Measurements from ENCODE around the gene MAEA. TPM values are rescaled to one million over a fixed set of nuclear protein-coding genes. Genes with fewer than 3 reads are reported as not detected.

MAEA gene
- total RNA-seq, 2 donors from 2014 or later: 65.8 to 124 TPM

DNA sequence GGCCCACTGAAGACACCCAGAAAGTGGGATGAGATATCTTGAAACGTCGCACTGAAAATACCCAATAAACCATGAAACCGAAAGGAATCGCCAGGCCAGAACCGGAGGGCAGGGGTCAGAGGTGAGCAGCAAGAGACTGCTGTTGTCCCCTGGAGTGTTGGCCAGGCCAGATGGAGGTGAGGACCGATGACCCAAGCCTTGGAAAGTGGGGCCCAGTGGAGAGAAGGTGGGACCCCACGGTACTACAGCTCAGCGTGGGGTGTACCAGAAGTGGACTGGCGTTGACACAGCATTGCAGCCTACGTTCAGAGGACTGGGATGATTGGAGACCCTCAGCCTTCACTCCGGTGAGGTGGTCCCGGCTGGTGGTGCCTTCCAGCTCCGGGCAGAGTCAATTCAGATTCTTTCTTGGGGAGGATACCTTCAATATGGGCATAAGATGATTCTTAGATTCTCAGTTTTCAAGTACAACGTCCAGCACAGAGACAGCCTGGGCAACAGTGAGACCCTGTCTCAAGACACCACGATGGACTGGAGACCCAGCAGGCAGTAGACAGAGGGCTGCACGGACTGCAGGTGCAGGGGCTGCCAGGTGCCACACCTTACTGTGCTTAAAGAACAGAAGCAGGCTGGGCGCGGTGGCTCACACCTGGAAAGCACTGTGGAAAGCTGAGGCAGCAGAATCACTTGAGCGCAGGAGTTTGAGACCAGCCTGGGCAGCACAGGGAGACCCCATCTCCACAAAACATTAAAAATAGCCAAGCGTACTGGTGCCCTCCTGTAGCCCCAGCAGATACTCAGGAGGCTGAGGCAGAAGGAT is 23.3 kb downstream of the MAEA start:
- H3K9me3 ChIP-seq: no peaks in the 10 kb centered on the region
- no peak overlapping the region for H3K9ac ChIP-seq (ENCODE audit: low read depth in 2 of 2, low read length in 2 of 2)
- intact Hi-C loops (cut with DNase I): no loop called here
- no peaks in the 10 kb centered on the region for H3K27me3 ChIP-seq
- no peak overlapping the region for H3K4me3 ChIP-seq
- TF ChIP-seq, protein P1, sequence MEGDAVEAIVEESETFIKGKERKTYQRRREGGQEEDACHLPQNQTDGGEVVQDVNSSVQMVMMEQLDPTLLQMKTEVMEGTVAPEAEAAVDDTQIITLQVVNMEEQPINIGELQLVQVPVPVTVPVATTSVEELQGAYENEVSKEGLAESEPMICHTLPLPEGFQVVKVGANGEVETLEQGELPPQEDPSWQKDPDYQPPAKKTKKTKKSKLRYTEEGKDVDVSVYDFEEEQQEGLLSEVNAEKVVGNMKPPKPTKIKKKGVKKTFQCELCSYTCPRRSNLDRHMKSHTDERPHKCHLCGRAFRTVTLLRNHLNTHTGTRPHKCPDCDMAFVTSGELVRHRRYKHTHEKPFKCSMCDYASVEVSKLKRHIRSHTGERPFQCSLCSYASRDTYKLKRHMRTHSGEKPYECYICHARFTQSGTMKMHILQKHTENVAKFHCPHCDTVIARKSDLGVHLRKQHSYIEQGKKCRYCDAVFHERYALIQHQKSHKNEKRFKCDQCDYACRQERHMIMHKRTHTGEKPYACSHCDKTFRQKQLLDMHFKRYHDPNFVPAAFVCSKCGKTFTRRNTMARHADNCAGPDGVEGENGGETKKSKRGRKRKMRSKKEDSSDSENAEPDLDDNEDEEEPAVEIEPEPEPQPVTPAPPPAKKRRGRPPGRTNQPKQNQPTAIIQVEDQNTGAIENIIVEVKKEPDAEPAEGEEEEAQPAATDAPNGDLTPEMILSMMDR (IDR thresholded peaks at IDR 0.05): no peak
- no peak for DNase-seq
- H3K4me1 ChIP-seq: no peaks in the 10 kb centered on the region
- no peak overlapping the region for H3K27ac ChIP-seq
- H3K36me3 ChIP-seq: peaks cover 20% of the 10 kb centered on the region

DNA sequence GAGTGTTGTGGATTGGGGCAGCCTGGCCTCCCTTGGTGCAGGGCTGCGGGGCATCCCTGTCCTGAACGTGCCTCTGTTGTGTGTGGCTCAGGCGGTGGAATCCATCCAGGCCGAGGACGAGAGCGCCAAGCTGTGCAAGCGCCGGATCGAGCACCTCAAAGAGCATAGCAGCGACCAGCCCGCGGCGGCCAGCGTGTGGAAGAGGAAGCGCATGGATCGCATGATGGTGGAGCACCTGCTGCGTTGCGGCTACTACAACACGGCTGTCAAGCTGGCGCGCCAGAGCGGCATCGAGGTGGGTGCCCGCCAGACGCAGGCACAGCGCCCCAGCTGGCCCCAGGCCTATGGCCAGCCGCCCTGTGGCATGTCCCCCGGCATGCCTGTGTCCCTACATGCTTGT is 25.6 kb downstream of the MAEA start:
- TF ChIP-seq, protein P1 (IDR thresholded peaks at IDR 0.05): no peak
- Histone ChIP-seq H3K36me3 (peaks cover 23% of the 10 kb centered on the region), H3K9ac (ENCODE audit: low read depth in 2 of 2, low read length in 2 of 2) (no peak overlapping the region), H3K27me3 (no peaks in the 10 kb centered on the region), H3K27ac (no peak overlapping the region), H3K9me3 (no peaks in the 10 kb centered on the region), H3K4me1 (no peaks in the 10 kb centered on the region), H3K4me3 (no peak overlapping the region)
- intact Hi-C loops (cut with DNase I): no loop called here
- no peak for DNase-seq

DNA sequence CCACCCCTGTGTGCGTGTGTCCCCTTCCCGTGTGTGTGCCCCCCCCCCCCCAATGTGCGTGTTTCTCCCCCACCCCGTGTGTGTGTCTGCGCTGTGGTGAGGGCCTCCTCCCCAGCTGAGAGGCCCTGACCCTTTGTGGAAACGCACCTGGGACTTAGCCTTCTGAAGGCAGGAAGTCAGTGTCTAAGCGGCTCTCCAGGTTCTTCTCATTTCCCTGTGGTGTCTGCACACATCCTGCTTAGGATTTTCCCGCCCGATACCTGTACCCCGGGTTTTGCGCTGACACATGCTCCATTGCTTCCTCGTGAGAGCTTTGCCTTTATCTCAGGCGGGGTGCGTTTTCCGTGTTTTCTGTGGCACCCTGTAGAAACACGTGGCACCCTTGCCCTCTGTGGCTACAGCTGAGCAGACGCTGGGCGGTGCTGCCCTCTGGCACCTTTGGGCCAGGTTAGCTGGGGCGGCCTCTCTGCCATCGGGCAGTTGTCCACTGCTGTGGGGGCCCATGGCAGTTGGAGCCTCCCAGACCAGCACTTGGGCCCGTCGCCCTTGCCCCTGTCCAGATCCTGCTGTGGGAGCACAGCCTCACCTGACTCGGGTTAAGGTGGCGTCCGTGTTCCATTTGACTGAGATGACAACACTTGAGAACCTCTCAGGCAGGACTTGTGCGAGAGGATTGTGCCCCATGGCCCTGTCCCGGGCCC is 26.3 kb downstream of the MAEA start:
- Histone ChIP-seq H3K4me3 (no peak overlapping the region), H3K4me1 (no peaks in the 10 kb centered on the region), H3K9ac (ENCODE audit: low read depth in 2 of 2, low read length in 2 of 2) (no peak overlapping the region), H3K36me3 (peaks cover 23% of the 10 kb centered on the region), H3K27me3 (no peaks in the 10 kb centered on the region), H3K27ac (no peak overlapping the region), H3K9me3 (no peaks in the 10 kb centered on the region)
- no peak for DNase-seq
- TF ChIP-seq, protein P1 (IDR thresholded peaks at IDR 0.05): no peak
- intact Hi-C loops (cut with DNase I): no loop called here

DNA sequence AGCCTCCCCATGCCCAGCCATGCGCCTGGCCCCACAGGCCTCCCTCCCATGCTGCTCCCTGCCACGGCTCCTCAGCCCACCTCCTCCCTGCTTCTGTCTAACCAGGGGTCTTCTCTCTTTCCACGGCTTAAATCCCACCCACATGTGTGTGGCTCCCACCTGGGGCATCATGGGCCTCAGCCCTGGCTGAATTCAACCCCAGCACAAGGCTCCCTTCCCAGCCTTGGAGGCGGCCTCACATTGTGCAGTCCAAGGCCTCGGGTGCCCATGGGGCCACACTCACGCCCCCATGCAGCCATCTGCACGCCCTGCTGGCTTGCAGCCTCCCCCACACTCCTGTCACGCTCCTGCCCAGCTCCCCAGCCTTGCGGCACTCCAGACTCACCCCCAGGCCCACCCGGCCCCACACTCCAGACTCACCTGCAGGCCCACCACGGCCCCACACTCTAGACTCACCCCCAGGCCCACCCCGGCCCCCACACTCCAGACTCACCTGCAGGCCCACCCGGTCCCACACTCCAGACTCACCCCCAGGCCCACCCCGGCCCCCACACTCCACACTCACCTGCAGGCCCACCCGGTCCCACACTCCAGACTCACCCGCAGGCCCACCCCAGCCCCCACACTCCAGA is 27.0 kb downstream of the MAEA start:
- Histone ChIP-seq H3K9me3 (no peaks in the 10 kb centered on the region), H3K9ac (ENCODE audit: low read depth in 2 of 2, low read length in 2 of 2) (no peak overlapping the region), H3K4me1 (no peaks in the 10 kb centered on the region), H3K36me3 (peaks cover 23% of the 10 kb centered on the region), H3K27ac (no peak overlapping the region), H3K27me3 (no peaks in the 10 kb centered on the region), H3K4me3 (no peak overlapping the region)
- DNase-seq: no peak
- TF ChIP-seq, protein P1 (IDR thresholded peaks at IDR 0.05): no peak
- intact Hi-C loops (cut with DNase I): no loop called here

DNA sequence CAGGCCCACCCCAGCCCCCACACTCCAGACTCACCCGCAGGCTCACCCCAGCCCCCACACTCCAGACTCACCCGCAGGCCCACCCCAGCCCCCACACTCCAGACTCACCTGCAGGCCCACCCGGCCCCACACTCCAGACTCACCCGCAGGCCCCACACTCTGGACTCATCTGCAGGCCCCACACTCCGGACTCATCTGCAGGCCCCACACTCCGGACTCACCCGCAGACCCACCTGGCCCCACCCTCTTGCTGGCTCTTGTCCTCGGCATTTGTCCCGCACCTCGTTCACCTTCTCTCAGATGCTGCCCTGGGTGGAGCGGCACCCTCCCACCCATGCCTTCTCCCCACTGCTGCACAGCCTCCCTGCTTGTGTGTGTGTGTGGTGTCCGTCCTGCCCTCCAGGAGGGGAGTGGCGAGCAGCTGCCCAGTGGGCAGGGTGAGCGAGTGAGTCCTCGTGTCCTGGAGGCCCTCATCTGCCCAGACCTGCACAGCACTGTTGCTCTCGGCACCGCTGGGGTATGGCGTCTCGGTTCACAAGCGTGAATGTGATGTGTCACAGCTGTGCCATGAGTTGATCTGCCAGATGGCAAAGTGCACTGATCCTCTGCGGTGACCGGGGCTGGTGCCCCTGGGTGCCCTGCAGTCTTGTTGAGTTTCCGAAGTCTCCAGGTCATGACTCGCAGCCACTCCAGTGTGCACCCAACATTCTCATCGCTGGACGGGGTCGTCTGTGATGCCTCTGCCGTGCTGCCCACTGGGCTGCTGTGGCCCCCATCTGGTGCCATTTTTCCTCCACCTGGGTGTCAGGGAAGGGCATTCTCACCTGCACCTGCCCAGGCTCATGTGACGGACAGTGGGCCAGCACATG is 27.7 kb downstream of the MAEA start:
- Histone ChIP-seq H3K27ac (no peak overlapping the region), H3K27me3 (no peaks in the 10 kb centered on the region), H3K9ac (ENCODE audit: low read depth in 2 of 2, low read length in 2 of 2) (no peak overlapping the region), H3K4me3 (no peak overlapping the region), H3K9me3 (no peaks in the 10 kb centered on the region), H3K4me1 (no peaks in the 10 kb centered on the region), H3K36me3 (peaks cover 22% of the 10 kb centered on the region)
- intact Hi-C loops (cut with DNase I): no loop called here
- TF ChIP-seq, protein P1 (IDR thresholded peaks at IDR 0.05): no peak
- no peak for DNase-seq
